Neural cell (in vitro differentiated cells): Measurements from ENCODE around the gene SERPINI1. TPM values are rescaled to one million over a fixed set of nuclear protein-coding genes. Genes with fewer than 3 reads are reported as not detected.

Experiments used
- H2AFZ ChIP-seq: fragments of 200-600, 300-800 bp; sonication (generic), shearing (Covaris generic); 2 replicates; pipeline ENCODE4 v1.6.0; 2014; ENCODE audit warnings: low read depth, mild to moderate bottlenecking, antibody characterized with exemption, low read length, moderate library complexity
- H3F3A ChIP-seq: fragments of 200-600 bp; shearing (Covaris generic); 2 replicates; pipeline ENCODE4 v1.6.1; 2016; ENCODE audit warnings: mild to moderate bottlenecking, moderate library complexity, mixed read lengths, antibody characterized with exemption, low read length; ENCODE audit not compliant: insufficient read depth, poor library complexity, severe bottlenecking
- H3K27ac ChIP-seq: fragments of 200-600, 300-800 bp; sonication (generic), shearing (Covaris generic); 2 replicates; pipeline ENCODE4 v1.5.1; 2014; ENCODE audit warnings: mild to moderate bottlenecking, low read length, moderate library complexity
- H3K27me3 ChIP-seq: fragments of 300-800, 200-600 bp; sonication (generic), shearing (Covaris generic); 2 replicates; pipeline ENCODE4 v1.6.0; 2014; ENCODE audit warnings: mild to moderate bottlenecking, low read depth, low read length, moderate library complexity; ENCODE audit not compliant: insufficient read depth
- H3K36me3 ChIP-seq: fragments of 300-800, 200-600 bp; sonication (generic), shearing (Covaris generic); 2 replicates; pipeline ENCODE4 v1.5.1; 2014; ENCODE audit warnings: mild to moderate bottlenecking, antibody characterized with exemption, low read length, moderate library complexity; ENCODE audit not compliant: insufficient read depth
- H3K4me2 ChIP-seq: fragments of 300-800, 200-600 bp; sonication (generic), shearing (Covaris generic); 2 replicates; pipeline ENCODE4 v1.6.0; 2014; ENCODE audit warnings: mild to moderate bottlenecking, low read length
- H3K4me3 ChIP-seq: fragments of 300-800, 200-600 bp; sonication (generic), shearing (Covaris generic); 2 replicates; pipeline ENCODE4 v1.5.1; 2014; ENCODE audit warnings: mild to moderate bottlenecking, low read length, moderate library complexity
- H3K79me2 ChIP-seq: fragments of 200-600 bp; shearing (Covaris generic); replicated peaks from 2 replicates; pipeline ENCODE4 v1.6.0; 2014; ENCODE audit warnings: mild to moderate bottlenecking, low read length, moderate library complexity; ENCODE audit not compliant: insufficient read depth
- H3K9ac ChIP-seq: fragments of 300-800, 200-600 bp; sonication (generic), shearing (Covaris generic); 2 replicates; pipeline ENCODE4 v1.6.1; 2016; ENCODE audit warnings: mild to moderate bottlenecking, low read length, mixed read lengths
- H3K9me2 ChIP-seq: fragments of 200-600 bp; shearing (Covaris generic); 2 replicates; pipeline ENCODE4 v1.6.1; 2016; ENCODE audit warnings: mild to moderate bottlenecking, low read length, mixed read lengths; ENCODE audit not compliant: insufficient read depth
- H3K9me3 ChIP-seq: fragments of 200-600, 300-800 bp; sonication (generic), shearing (Covaris generic); 2 replicates; pipeline ENCODE4 v1.6.1; 2016; ENCODE audit warnings: mild to moderate bottlenecking, mixed run types, low read length, moderate library complexity, mixed read lengths
- H4K20me1 ChIP-seq: fragments of 200-600 bp; shearing (Covaris generic); 2 replicates; pipeline ENCODE4 v1.6.1; 2016; ENCODE audit warnings: mild to moderate bottlenecking, mixed run types; ENCODE audit not compliant: insufficient read depth
- EP300 ChIP-seq: fragments of 450-650 bp; conservative IDR thresholded peaks from 2 replicates; pipeline ENCODE4 v1.6.1; 2014; ENCODE audit warnings: antibody characterized with exemption, mild to moderate bottlenecking, moderate library complexity; ENCODE audit not compliant: poor library complexity, severe bottlenecking
- EZH2 ChIP-seq: fragments of 200-600, 300-800 bp; shearing (Covaris generic), sonication (generic); IDR thresholded peaks from 2 replicates; pipeline ENCODE4 v1.6.1; 2014; ENCODE audit warnings: antibody characterized with exemption, low read length, borderline replicate concordance, mild to moderate bottlenecking; ENCODE audit not compliant: insufficient read depth, poor library complexity, severe bottlenecking
- MXI1 ChIP-seq: fragments of 450-650 bp; conservative IDR thresholded peaks from 2 replicates; pipeline ENCODE4 v1.6.1; 2014; ENCODE audit warnings: antibody characterized with exemption, mild to moderate bottlenecking; ENCODE audit not compliant: poor library complexity, severe bottlenecking
- POLR2AphosphoS5 ChIP-seq: IDR thresholded peaks from 2 replicates; pipeline ENCODE4 v1.6.1; 2012
- RAD21 ChIP-seq: fragments of 450-650 bp; conservative IDR thresholded peaks from 2 replicates; pipeline ENCODE4 v1.6.1; 2014; ENCODE audit warnings: antibody characterized with exemption, mild to moderate bottlenecking, moderate library complexity
- SMC3 ChIP-seq: fragments of 450-650 bp; conservative IDR thresholded peaks from 2 replicates; pipeline ENCODE4 v1.6.1; 2014; ENCODE audit warnings: antibody characterized with exemption, mild to moderate bottlenecking, moderate library complexity; ENCODE audit not compliant: poor library complexity
- TAF1 ChIP-seq: IDR thresholded peaks from 2 replicates; pipeline ENCODE4 v1.6.1; 2012; ENCODE audit warnings: low read depth
- polyA plus RNA-seq: library from polyadenylated mRNA; depleted of rRNA; stranded (reverse); fragments of >200 nt; gene quantifications from 2 replicates; pipeline ENCODE4 v1.2.3, GENCODE V29; 2014
- TF ChIP-seq, protein P1 (sequence below): fragments of 450-650 bp; IDR thresholded peaks from 2 replicates; pipeline ENCODE4 v1.5.1; 2014; ENCODE audit warnings: antibody characterized with exemption, mild to moderate bottlenecking, moderate library complexity; ENCODE audit not compliant: poor library complexity, severe bottlenecking
- TF ChIP-seq, protein P2 (sequence below): IDR thresholded peaks from 2 replicates; pipeline ENCODE4 v1.6.1; 2012; ENCODE audit warnings: borderline replicate concordance

Gene SERPINI1
- polyA plus RNA-seq, 1 donor from 2014 or later = 150 TPM

DNA sequence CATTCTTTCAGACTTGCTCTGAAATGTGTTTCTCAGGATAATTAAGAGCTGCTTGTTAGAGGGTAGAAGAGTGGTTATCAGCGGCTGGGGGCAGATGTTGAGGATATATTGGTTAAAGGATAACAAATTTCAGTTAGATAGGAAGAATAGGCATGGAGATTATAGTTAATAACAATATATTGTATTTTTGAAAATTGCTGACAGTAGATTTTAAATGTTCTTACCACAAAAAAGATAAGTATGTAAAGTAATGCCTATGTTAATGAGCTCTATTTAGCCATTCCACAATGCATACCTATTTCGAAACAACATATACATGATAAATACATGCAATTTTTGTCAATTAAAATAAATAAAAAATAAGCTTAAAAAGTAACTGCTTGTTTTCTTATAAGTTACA, 123.3 kb downstream of the SERPINI1 start:
- Histone ChIP-seq H3K4me2 (no peak overlapping the region), H3K27me3 (no peaks in the 10 kb centered on the region), H3K79me2 (no peaks in the 10 kb centered on the region), H2AFZ (no peak overlapping the region), H3K9me3 (no peaks in the 10 kb centered on the region), H4K20me1 (no peaks in the 10 kb centered on the region), H3K9ac (no peak overlapping the region), H3K4me3 (no peak overlapping the region), H3K27ac (no peak overlapping the region), H3F3A (no peaks in the 10 kb centered on the region), H3K9me2 (no peaks in the 10 kb centered on the region), H3K36me3 (no peaks in the 10 kb centered on the region)
- no peak for TF ChIP-seq MXI1
- no peak for TF ChIP-seq RAD21
- TF ChIP-seq, protein P1, sequence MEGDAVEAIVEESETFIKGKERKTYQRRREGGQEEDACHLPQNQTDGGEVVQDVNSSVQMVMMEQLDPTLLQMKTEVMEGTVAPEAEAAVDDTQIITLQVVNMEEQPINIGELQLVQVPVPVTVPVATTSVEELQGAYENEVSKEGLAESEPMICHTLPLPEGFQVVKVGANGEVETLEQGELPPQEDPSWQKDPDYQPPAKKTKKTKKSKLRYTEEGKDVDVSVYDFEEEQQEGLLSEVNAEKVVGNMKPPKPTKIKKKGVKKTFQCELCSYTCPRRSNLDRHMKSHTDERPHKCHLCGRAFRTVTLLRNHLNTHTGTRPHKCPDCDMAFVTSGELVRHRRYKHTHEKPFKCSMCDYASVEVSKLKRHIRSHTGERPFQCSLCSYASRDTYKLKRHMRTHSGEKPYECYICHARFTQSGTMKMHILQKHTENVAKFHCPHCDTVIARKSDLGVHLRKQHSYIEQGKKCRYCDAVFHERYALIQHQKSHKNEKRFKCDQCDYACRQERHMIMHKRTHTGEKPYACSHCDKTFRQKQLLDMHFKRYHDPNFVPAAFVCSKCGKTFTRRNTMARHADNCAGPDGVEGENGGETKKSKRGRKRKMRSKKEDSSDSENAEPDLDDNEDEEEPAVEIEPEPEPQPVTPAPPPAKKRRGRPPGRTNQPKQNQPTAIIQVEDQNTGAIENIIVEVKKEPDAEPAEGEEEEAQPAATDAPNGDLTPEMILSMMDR = no peak
- no peak for TF ChIP-seq EP300
- TF ChIP-seq SMC3 = no peak
- TF ChIP-seq POLR2AphosphoS5 = no peak
- TF ChIP-seq EZH2 = no peak
- no peak for TF ChIP-seq TAF1
- TF ChIP-seq, protein P2, sequence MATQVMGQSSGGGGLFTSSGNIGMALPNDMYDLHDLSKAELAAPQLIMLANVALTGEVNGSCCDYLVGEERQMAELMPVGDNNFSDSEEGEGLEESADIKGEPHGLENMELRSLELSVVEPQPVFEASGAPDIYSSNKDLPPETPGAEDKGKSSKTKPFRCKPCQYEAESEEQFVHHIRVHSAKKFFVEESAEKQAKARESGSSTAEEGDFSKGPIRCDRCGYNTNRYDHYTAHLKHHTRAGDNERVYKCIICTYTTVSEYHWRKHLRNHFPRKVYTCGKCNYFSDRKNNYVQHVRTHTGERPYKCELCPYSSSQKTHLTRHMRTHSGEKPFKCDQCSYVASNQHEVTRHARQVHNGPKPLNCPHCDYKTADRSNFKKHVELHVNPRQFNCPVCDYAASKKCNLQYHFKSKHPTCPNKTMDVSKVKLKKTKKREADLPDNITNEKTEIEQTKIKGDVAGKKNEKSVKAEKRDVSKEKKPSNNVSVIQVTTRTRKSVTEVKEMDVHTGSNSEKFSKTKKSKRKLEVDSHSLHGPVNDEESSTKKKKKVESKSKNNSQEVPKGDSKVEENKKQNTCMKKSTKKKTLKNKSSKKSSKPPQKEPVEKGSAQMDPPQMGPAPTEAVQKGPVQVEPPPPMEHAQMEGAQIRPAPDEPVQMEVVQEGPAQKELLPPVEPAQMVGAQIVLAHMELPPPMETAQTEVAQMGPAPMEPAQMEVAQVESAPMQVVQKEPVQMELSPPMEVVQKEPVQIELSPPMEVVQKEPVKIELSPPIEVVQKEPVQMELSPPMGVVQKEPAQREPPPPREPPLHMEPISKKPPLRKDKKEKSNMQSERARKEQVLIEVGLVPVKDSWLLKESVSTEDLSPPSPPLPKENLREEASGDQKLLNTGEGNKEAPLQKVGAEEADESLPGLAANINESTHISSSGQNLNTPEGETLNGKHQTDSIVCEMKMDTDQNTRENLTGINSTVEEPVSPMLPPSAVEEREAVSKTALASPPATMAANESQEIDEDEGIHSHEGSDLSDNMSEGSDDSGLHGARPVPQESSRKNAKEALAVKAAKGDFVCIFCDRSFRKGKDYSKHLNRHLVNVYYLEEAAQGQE = no peak

DNA sequence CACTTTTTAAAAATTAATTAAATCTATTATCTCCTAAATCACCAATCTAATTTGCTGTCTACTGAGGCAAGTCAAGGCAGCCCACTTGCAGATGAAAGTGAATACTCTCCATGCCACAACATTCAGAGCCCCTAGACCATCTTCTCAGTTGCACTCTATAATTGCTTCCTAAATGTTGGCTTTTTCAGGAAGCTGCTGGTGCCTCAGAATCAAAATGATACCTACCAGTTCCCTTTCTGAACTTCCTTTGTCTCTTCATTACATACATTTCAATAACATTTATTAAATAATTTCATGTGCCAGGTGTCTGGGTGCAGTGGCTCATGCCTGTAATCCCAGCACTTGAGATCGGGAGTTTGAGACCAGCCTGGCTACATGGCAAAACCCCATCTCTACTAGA, 124.1 kb downstream of the SERPINI1 start:
- no peaks in the 10 kb centered on the region for H3K36me3 ChIP-seq
- no peak overlapping the region for H3K27ac ChIP-seq
- H3K9me2 ChIP-seq = no peaks in the 10 kb centered on the region
- TF ChIP-seq MXI1 = no peak
- no peak for TF ChIP-seq TAF1
- no peak for TF ChIP-seq EP300
- no peak for TF ChIP-seq EZH2
- TF ChIP-seq, protein P2 = no peak
- TF ChIP-seq SMC3 = no peak
- TF ChIP-seq, protein P1 = no peak
- no peak for TF ChIP-seq POLR2AphosphoS5
- no peak for TF ChIP-seq RAD21
- no peaks in the 10 kb centered on the region for H3K79me2 ChIP-seq
- H4K20me1 ChIP-seq = no peaks in the 10 kb centered on the region
- no peak overlapping the region for H3K4me3 ChIP-seq
- no peaks in the 10 kb centered on the region for H3K9me3 ChIP-seq
- H2AFZ ChIP-seq = no peak overlapping the region
- H3F3A ChIP-seq = no peaks in the 10 kb centered on the region
- no peak overlapping the region for H3K4me2 ChIP-seq
- no peak overlapping the region for H3K9ac ChIP-seq
- no peaks in the 10 kb centered on the region for H3K27me3 ChIP-seq
